Sigmoid colon (tissue), 4 donors: Measurements from ENCODE around the gene MAD1L1.

Experiments
- CTCF ChIP-seq, 4 experiments: fragments of 450-650 bp in 3 of 4; fragments of 200-600 bp in 1 of 4; IDR thresholded peaks; one replicate each; pipeline ENCODE4 v1.5.1; 2016 to 2019; ENCODE audit warnings: antibody characterized with exemption in 4 of 4, mild to moderate bottlenecking in 3 of 4, moderate library complexity in 2 of 4
- POLR2AphosphoS5 ChIP-seq, 4 donors: sonication (generic); formaldehyde crosslinking; IDR thresholded peaks; one replicate each; pipeline ENCODE4 v1.6.1; 2017; ENCODE audit warnings: antibody characterized with exemption in 4 of 4

- no peak for TF ChIP-seq CTCF (IDR thresholded peaks at IDR 0.05)
- TF ChIP-seq POLR2AphosphoS5 (IDR thresholded peaks at IDR 0.05) = no peak
Observed at GRCh38 chr7:1938788-1939433, 293.8 kb downstream of the MAD1L1 start.
